Muscle layer of colon (tissue), 2 donors: ENCODE results near the gene CEBPB.

Source experiments
- H3K27ac ChIP-seq: one replicate; pipeline ENCODE4 v1.7.0; 2013; ENCODE audit warnings: low read depth, mild to moderate bottlenecking, low read length, moderate library complexity
- H3K27me3 ChIP-seq, 2 donors: one replicate each; pipeline ENCODE4 v1.7.0; 2013; ENCODE audit warnings: low read length in 2 of 2, mild to moderate bottlenecking in 2 of 2; ENCODE audit not compliant: insufficient read depth in 2 of 2, control insufficient read depth in 1 of 2
- H3K36me3 ChIP-seq: one replicate; pipeline ENCODE4 v1.7.0; 2013; ENCODE audit warnings: mild to moderate bottlenecking, low read length; ENCODE audit not compliant: insufficient read depth
- H3K4me1 ChIP-seq: one replicate; pipeline ENCODE4 v1.7.0; 2013; ENCODE audit warnings: mild to moderate bottlenecking, low read length; ENCODE audit not compliant: insufficient read depth
- H3K4me3 ChIP-seq, 2 donors: one replicate each; pipeline ENCODE4 v1.7.0; 2013; ENCODE audit warnings: low read length in 2 of 2, low read depth in 1 of 2, mild to moderate bottlenecking in 1 of 2, moderate library complexity in 1 of 2
- H3K9ac ChIP-seq: one replicate; pipeline ENCODE4 v1.7.0; 2013; ENCODE audit warnings: low read length
- H3K9me3 ChIP-seq: one replicate; pipeline ENCODE4 v1.7.0; 2013; ENCODE audit warnings: mild to moderate bottlenecking, low read length
- donor health status: abdominal sarcoma.
- donor health status: Adenocarcinoma of cecum.

Gene CEBPB

GRCh38 chr20:50189681-50190250 lies 864 bp upstream of the CEBPB start:
- no peaks in the 10 kb centered on the region for H3K27me3 ChIP-seq
- H3K4me3 ChIP-seq, result peak overlapping the region in 1 of 2 donors; percentile 74
- no peak overlapping the region for H3K9ac ChIP-seq
- peaks cover 18% of the 10 kb centered on the region for H3K4me1 ChIP-seq
- H3K27ac ChIP-seq, result peak overlapping the region; percentile 19
- H3K36me3 ChIP-seq, result peaks cover 4% of the 10 kb centered on the region
- H3K9me3 ChIP-seq, result no peaks in the 10 kb centered on the region

- H3K9ac ChIP-seq, result no peak overlapping the region
- peaks cover 20% of the 10 kb centered on the region for H3K4me1 ChIP-seq
- H3K27me3 ChIP-seq, result no peaks in the 10 kb centered on the region
- H3K9me3 ChIP-seq, result no peaks in the 10 kb centered on the region
- peaks cover 7% of the 10 kb centered on the region for H3K36me3 ChIP-seq
- peak overlapping the region; percentile 74 to 84 for H3K4me3 ChIP-seq
- peak overlapping the region; percentile 95 for H3K27ac ChIP-seq
Measured at GRCh38 chr20:50191065-50191543, 474 bp downstream of the CEBPB start.

- H3K9me3 ChIP-seq, result no peaks in the 10 kb centered on the region
- peaks cover 7% of the 10 kb centered on the region for H3K36me3 ChIP-seq
- H3K4me1 ChIP-seq, result peaks cover 20% of the 10 kb centered on the region
- H3K9ac ChIP-seq, result peak overlapping the region; percentile 68
- H3K27me3 ChIP-seq, result no peaks in the 10 kb centered on the region
- H3K27ac ChIP-seq, result peak overlapping the region; percentile 95
- H3K4me3 ChIP-seq, result peak overlapping the region; percentile 74 to 87
Measured at GRCh38 chr20:50191544-50192363, 1.1 kb downstream of the CEBPB start.

- peak overlapping the region; percentile 74 to 87 for H3K4me3 ChIP-seq
- peak overlapping the region; percentile 93 for H3K9ac ChIP-seq
Measured at GRCh38 chr20:50192364-50193198, 2.0 kb downstream of the CEBPB start.

GRCh38 chr20:50193199-50193835 lies 2.7 kb downstream of the CEBPB start:
- H3K4me3 ChIP-seq, result peak overlapping the region; percentile 74 to 87
- H3K36me3 ChIP-seq, result peaks cover 7% of the 10 kb centered on the region
- peaks cover 20% of the 10 kb centered on the region for H3K4me1 ChIP-seq
- H3K27ac ChIP-seq, result peak overlapping the region; percentile 89
- peak overlapping the region; percentile 93 for H3K9ac ChIP-seq
- no peaks in the 10 kb centered on the region for H3K9me3 ChIP-seq
- no peaks in the 10 kb centered on the region for H3K27me3 ChIP-seq

More at GRCh38 chr20:50192364-50193198, 2.0 kb downstream of the CEBPB start:
- Histone ChIP-seq H3K27me3 (no peaks in the 10 kb centered on the region), H3K27ac (peak overlapping the region; percentile 89), H3K36me3 (peaks cover 7% of the 10 kb centered on the region), H3K9me3 (no peaks in the 10 kb centered on the region), H3K4me1 (peaks cover 20% of the 10 kb centered on the region)

GRCh38 chr20:50193836-50194421 lies 3.3 kb downstream of the CEBPB start:
- Histone ChIP-seq H3K4me1 (peaks cover 20% of the 10 kb centered on the region), H3K27ac (peak overlapping the region; percentile 89), H3K4me3 (peak overlapping the region; percentile 74 to 87), H3K36me3 (peaks cover 7% of the 10 kb centered on the region), H3K27me3 (no peaks in the 10 kb centered on the region), H3K9me3 (no peaks in the 10 kb centered on the region), H3K9ac (peak overlapping the region; percentile 93)

- H3K36me3 ChIP-seq, result peaks cover 7% of the 10 kb centered on the region
- peak overlapping the region in 1 of 2 donors; percentile 87 for H3K4me3 ChIP-seq
- H3K4me1 ChIP-seq, result peaks cover 20% of the 10 kb centered on the region
- H3K27ac ChIP-seq, result peak overlapping the region; percentile 89
- H3K27me3 ChIP-seq, result no peaks in the 10 kb centered on the region
- H3K9ac ChIP-seq, result peak overlapping the region; percentile 93
- H3K9me3 ChIP-seq, result no peaks in the 10 kb centered on the region
Measured at GRCh38 chr20:50194422-50194830, 3.8 kb downstream of the CEBPB start.

- Histone ChIP-seq H3K4me3 (no peak overlapping the region), H3K4me1 (peaks cover 20% of the 10 kb centered on the region), H3K9ac (no peak overlapping the region), H3K9me3 (no peaks in the 10 kb centered on the region), H3K27me3 (no peaks in the 10 kb centered on the region), H3K27ac (peak overlapping the region; percentile 89), H3K36me3 (peaks cover 7% of the 10 kb centered on the region)
Measured at GRCh38 chr20:50194831-50195523, 4.3 kb downstream of the CEBPB start.

- H3K4me3 ChIP-seq, result no peak overlapping the region
Measured at GRCh38 chr20:50195524-50196120, 5.0 kb downstream of the CEBPB start.

GRCh38 chr20:50196248-50196647 lies 5.6 kb downstream of the CEBPB start:
- no peaks in the 10 kb centered on the region for H3K27me3 ChIP-seq
- no peak overlapping the region for H3K9ac ChIP-seq
- no peak overlapping the region for H3K27ac ChIP-seq

More at GRCh38 chr20:50195524-50196120, 5.0 kb downstream of the CEBPB start:
- H3K36me3 ChIP-seq, result peaks cover 7% of the 10 kb centered on the region
- no peak overlapping the region for H3K27ac ChIP-seq
- no peak overlapping the region for H3K9ac ChIP-seq
- no peaks in the 10 kb centered on the region for H3K27me3 ChIP-seq
- H3K9me3 ChIP-seq, result no peaks in the 10 kb centered on the region
- H3K4me1 ChIP-seq, result peaks cover 20% of the 10 kb centered on the region

More at GRCh38 chr20:50196248-50196647, 5.6 kb downstream of the CEBPB start:
- Histone ChIP-seq H3K4me3 (no peak overlapping the region), H3K9me3 (no peaks in the 10 kb centered on the region), H3K36me3 (peaks cover 7% of the 10 kb centered on the region), H3K4me1 (peaks cover 20% of the 10 kb centered on the region)
